Vagina (tissue), 2 donors: ENCODE results near the gene RMDN2. TPM values are rescaled to one million over a fixed set of nuclear protein-coding genes. Genes with fewer than 3 reads are reported as not detected.

Experiments
- DNase-seq, 2 donors: peaks; one replicate each; pipeline ENCODE4 v3.0.0-alpha.2; 2017; ENCODE audit errors: extremely low spot score in 2 of 2
- H3K27ac ChIP-seq: fragments of 200-600 bp; sonication (generic); one replicate; pipeline ENCODE4 v1.5.1; 2019
- H3K27me3 ChIP-seq: fragments of 200-600 bp; sonication (generic); one replicate; pipeline ENCODE4 v1.5.1; 2019
- H3K36me3 ChIP-seq, 2 donors: fragments of 200-600 bp; sonication (generic); one replicate each; pipeline ENCODE4 v1.5.1; 2017 to 2019
- H3K4me1 ChIP-seq: fragments of 200-600 bp; sonication (generic); one replicate; pipeline ENCODE4 v1.5.1; 2019
- H3K4me3 ChIP-seq, 2 donors: fragments of 200-600 bp; sonication (generic); 1 replicate in 1 of 2; 2 replicates in 1 of 2; pipeline ENCODE4 v1.5.1; 2016 to 2019
- H3K9me3 ChIP-seq: fragments of 200-600 bp; sonication (generic); one replicate; pipeline ENCODE4 v1.5.1; 2019
- POLR2A ChIP-seq, 2 donors: fragments of 450-650 bp; IDR thresholded peaks; one replicate each; pipeline ENCODE4 v1.6.1; 2017; ENCODE audit warnings: antibody characterized with exemption in 2 of 2, mild to moderate bottlenecking in 2 of 2, moderate library complexity in 2 of 2
- POLR2AphosphoS5 ChIP-seq, 2 donors: sonication (generic); formaldehyde crosslinking; IDR thresholded peaks; one replicate each; pipeline ENCODE4 v1.9.0; 2017; ENCODE audit warnings: antibody characterized with exemption in 2 of 2, mild to moderate bottlenecking in 2 of 2, low read depth in 1 of 2; ENCODE audit not compliant: insufficient read depth in 1 of 2
- intact Hi-C: fragments of 100-400 bp; cut with DNase I; formaldehyde crosslinking; loops from one replicate; pipeline ENCODE4 v1.15.1; 2023
- total RNA-seq: library from RNA; depleted of rRNA; stranded (reverse); fragments of >200 nt; gene quantifications from one replicate; pipeline ENCODE4 v1.2.3, GENCODE V29; 2016
- TF ChIP-seq, protein P1 (sequence below), 3 experiments: fragments of 450-650 bp in 2 of 3; fragments of 200-600 bp in 1 of 3; sonication (generic) in 1 of 3; IDR thresholded peaks; one replicate each; pipeline ENCODE4 v1.5.1; 2017 to 2019; ENCODE audit warnings: antibody characterized with exemption in 3 of 3, mild to moderate bottlenecking in 2 of 3, moderate library complexity in 2 of 3

RMDN2 gene
- total RNA-seq, 1 donor from 2014 or later, result 5.9 TPM

DNA sequence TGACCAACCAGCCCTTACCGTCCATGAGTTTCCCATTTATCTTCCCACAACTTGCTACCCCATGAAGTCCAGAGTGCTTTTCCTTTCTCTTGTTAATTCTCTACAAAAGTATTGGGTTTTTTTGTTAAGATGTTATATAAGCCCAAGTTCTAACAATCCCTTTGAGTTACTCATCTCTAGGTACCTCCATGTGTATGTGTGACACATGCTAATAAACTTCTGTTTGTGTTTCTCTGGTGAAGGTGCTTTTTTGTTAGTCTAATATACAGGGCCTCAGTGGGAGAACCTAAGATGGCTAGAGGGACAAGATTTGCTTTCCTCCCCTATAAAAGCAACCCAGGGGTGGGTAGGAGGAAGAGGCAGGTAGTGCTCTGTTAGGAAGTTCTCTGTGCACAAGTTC lies 31.8 kb upstream of the RMDN2 start:
- TF ChIP-seq POLR2A (IDR thresholded peaks at IDR 0.05) (no peak), POLR2AphosphoS5 (IDR thresholded peaks at IDR 0.05; ENCODE audit: insufficient read depth in 1 of 2, low read depth in 1 of 2) (no peak)
- TF ChIP-seq, protein P1, sequence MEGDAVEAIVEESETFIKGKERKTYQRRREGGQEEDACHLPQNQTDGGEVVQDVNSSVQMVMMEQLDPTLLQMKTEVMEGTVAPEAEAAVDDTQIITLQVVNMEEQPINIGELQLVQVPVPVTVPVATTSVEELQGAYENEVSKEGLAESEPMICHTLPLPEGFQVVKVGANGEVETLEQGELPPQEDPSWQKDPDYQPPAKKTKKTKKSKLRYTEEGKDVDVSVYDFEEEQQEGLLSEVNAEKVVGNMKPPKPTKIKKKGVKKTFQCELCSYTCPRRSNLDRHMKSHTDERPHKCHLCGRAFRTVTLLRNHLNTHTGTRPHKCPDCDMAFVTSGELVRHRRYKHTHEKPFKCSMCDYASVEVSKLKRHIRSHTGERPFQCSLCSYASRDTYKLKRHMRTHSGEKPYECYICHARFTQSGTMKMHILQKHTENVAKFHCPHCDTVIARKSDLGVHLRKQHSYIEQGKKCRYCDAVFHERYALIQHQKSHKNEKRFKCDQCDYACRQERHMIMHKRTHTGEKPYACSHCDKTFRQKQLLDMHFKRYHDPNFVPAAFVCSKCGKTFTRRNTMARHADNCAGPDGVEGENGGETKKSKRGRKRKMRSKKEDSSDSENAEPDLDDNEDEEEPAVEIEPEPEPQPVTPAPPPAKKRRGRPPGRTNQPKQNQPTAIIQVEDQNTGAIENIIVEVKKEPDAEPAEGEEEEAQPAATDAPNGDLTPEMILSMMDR (IDR thresholded peaks at IDR 0.05), result no peak
- Histone ChIP-seq H3K4me3 (no peak overlapping the region), H3K4me1 (no peaks in the 10 kb centered on the region), H3K27me3 (no peaks in the 10 kb centered on the region), H3K36me3 (no peaks in the 10 kb centered on the region), H3K27ac (no peak overlapping the region), H3K9me3 (no peaks in the 10 kb centered on the region)
- intact Hi-C loops, result no loop called here
- DNase-seq, result no peak

- H3K27ac ChIP-seq, result no peak overlapping the region
- H3K36me3 ChIP-seq, result no peaks in the 10 kb centered on the region
- H3K27me3 ChIP-seq, result no peaks in the 10 kb centered on the region
- no peaks in the 10 kb centered on the region for H3K4me1 ChIP-seq
- TF ChIP-seq, protein P1 (IDR thresholded peaks at IDR 0.05), result no peak
- no peak for TF ChIP-seq POLR2A (IDR thresholded peaks at IDR 0.05)
- no peak for TF ChIP-seq POLR2AphosphoS5 (IDR thresholded peaks at IDR 0.05; ENCODE audit: insufficient read depth in 1 of 2, low read depth in 1 of 2)
- no peak for DNase-seq
- H3K4me3 ChIP-seq, result no peak overlapping the region
- intact Hi-C loops, result no loop called here
- H3K9me3 ChIP-seq, result no peaks in the 10 kb centered on the region
Observed at GRCh38 chr2:37894047-37894446, 31.0 kb upstream of the RMDN2 start.

GRCh38 chr2:37894601-37895000 lies 30.5 kb upstream of the RMDN2 start:
- Histone ChIP-seq H3K9me3 (no peaks in the 10 kb centered on the region), H3K4me1 (no peaks in the 10 kb centered on the region), H3K4me3 (no peak overlapping the region), H3K27me3 (no peaks in the 10 kb centered on the region), H3K27ac (no peak overlapping the region), H3K36me3 (no peaks in the 10 kb centered on the region)
- DNase-seq, result no peak
- intact Hi-C loops, result no loop called here
- TF ChIP-seq POLR2AphosphoS5 (IDR thresholded peaks at IDR 0.05; ENCODE audit: insufficient read depth in 1 of 2, low read depth in 1 of 2) (no peak), POLR2A (IDR thresholded peaks at IDR 0.05) (no peak)
- TF ChIP-seq, protein P1 (IDR thresholded peaks at IDR 0.05), result no peak

DNA sequence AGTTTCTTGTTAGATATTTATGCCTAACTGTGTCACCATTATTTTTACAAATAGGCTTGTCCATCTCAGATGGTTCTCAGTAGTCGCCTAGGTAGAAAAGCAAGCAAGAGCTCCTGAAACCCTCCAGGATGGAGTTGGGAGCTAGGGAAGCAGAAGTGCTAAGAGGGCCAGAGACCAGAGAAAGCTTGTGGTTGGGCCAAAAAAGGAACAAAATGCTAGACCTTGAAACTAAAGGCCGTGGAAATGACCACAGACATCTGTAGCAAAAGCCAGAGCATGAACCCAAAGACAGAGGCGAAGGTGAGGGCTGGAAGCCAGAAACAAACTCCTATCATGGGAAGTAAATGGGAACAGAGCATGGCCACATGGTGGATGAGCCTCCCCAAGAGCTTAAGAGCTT lies 29.9 kb upstream of the RMDN2 start:
- Histone ChIP-seq H3K4me1 (no peaks in the 10 kb centered on the region), H3K9me3 (no peaks in the 10 kb centered on the region), H3K4me3 (no peak overlapping the region), H3K36me3 (no peaks in the 10 kb centered on the region), H3K27me3 (no peaks in the 10 kb centered on the region), H3K27ac (no peak overlapping the region)
- TF ChIP-seq POLR2AphosphoS5 (IDR thresholded peaks at IDR 0.05; ENCODE audit: insufficient read depth in 1 of 2, low read depth in 1 of 2), result no peak
- intact Hi-C loops, result no loop called here
- DNase-seq, result no peak

DNA sequence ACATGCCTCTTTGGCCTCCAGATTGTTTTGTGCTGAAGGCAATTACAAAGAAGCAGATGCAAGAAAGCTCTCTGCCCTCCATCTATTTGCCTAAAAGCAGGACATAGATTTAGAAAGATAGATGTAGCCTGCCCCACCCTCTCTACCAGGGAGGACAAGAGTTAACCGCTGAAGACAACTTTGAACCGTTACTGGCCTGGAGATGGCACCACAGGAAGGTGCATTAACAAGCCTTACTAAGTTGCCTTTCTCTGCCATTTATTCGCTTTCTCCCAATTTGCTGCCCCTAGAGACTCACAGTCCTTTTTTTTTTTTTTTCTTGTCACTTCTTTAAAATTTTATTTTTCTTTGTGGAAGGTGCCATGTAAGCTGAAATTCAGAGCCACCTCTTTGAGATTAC lies 28.8 kb upstream of the RMDN2 start:
- TF ChIP-seq POLR2AphosphoS5 (IDR thresholded peaks at IDR 0.05; ENCODE audit: insufficient read depth in 1 of 2, low read depth in 1 of 2) (no peak), POLR2A (IDR thresholded peaks at IDR 0.05) (no peak)
- TF ChIP-seq, protein P1 (IDR thresholded peaks at IDR 0.05), result no peak
- Histone ChIP-seq H3K36me3 (no peaks in the 10 kb centered on the region), H3K27me3 (no peaks in the 10 kb centered on the region), H3K4me1 (no peaks in the 10 kb centered on the region), H3K27ac (no peak overlapping the region), H3K4me3 (no peak overlapping the region), H3K9me3 (no peaks in the 10 kb centered on the region)
- intact Hi-C loops, result no loop called here
- no peak for DNase-seq

GRCh38 chr2:37897511-37897910 lies 27.6 kb upstream of the RMDN2 start:
- no peak for DNase-seq
- Histone ChIP-seq H3K4me3 (no peak overlapping the region), H3K4me1 (no peaks in the 10 kb centered on the region), H3K27ac (no peak overlapping the region), H3K9me3 (no peaks in the 10 kb centered on the region), H3K27me3 (no peaks in the 10 kb centered on the region), H3K36me3 (no peaks in the 10 kb centered on the region)
- intact Hi-C loops, result no loop called here
- TF ChIP-seq POLR2AphosphoS5 (IDR thresholded peaks at IDR 0.05; ENCODE audit: insufficient read depth in 1 of 2, low read depth in 1 of 2) (no peak), POLR2A (IDR thresholded peaks at IDR 0.05) (no peak)
- TF ChIP-seq, protein P1 (IDR thresholded peaks at IDR 0.05), result no peak
